ENCODE measurements around the gene DNAH7. TPM values are rescaled to one million over a fixed set of nuclear protein-coding genes. Genes with fewer than 3 reads are reported as not detected.

DNAH7 gene
- total RNA-seq, 1 experiment from 2014 or later = 0.09 TPM

- H2AFZ ChIP-seq (ENCODE audit: low read length) = no peak overlapping the region
- no peak overlapping the region for H3K4me3 Mint-ChIP-seq
- H4K5ac ChIP-seq (ENCODE audit: insufficient read length, low read depth, low read length) = no peak overlapping the region
- no peak overlapping the region for H3K18ac ChIP-seq (ENCODE audit: insufficient read length, low read depth, low read length)
- no peak overlapping the region for H3K27ac ChIP-seq (ENCODE audit: insufficient read length, low read depth, low read length)
- WGBS (ENCODE audit: extremely low coverage, insufficient read length, low lambda C conversion rate) = no CpG with 5 or more reads among the region's 4 CpGs
- TF ChIP-seq CTCF (conservative IDR thresholded peaks at IDR 0.05) = no peak
- H3K4ac ChIP-seq (ENCODE audit: low read depth, low read length) = no peak overlapping the region
- no peaks in the 10 kb centered on the region for H3K79me2 ChIP-seq (ENCODE audit: insufficient read depth, low read length)
- H3K23ac ChIP-seq (ENCODE audit: insufficient read length, low read depth, low read length) = no peak overlapping the region
- peaks cover 0 to 10% of the 10 kb centered on the region in 2 experiments; a peak in 2 of 4 replicates for H3K4me1 Mint-ChIP-seq
- H2BK15ac ChIP-seq (ENCODE audit: low read depth, low read length) = no peak overlapping the region
- H2BK12ac ChIP-seq (ENCODE audit: insufficient read length, low read depth, low read length) = no peak overlapping the region
- H2BK120ac ChIP-seq (ENCODE audit: low read depth, low read length, poor library complexity, severe bottlenecking) = no peak overlapping the region
- no peaks in the 10 kb centered on the region for H3K9me3 Mint-ChIP-seq
- no peaks in the 10 kb centered on the region for H3K4me1 ChIP-seq (ENCODE audit: insufficient read depth, low read length)
- no peak overlapping the region for H4K8ac ChIP-seq (replicated peaks; ENCODE audit: insufficient read length, low read depth, low read length)
- H3K27ac Mint-ChIP-seq = no peak overlapping the region
- no peak overlapping the region for H3K56ac ChIP-seq (ENCODE audit: insufficient read length, low read depth, low read length)
- H3K23me2 ChIP-seq (ENCODE audit: insufficient read length, low read depth, low read length, poor library complexity, severe bottlenecking) = no peaks in the 10 kb centered on the region
- H3K36me3 Mint-ChIP-seq (ENCODE audit: insufficient read depth in 1 of 3, low read depth in 3 of 3) = no peaks in the 10 kb centered on the region
- no peaks in the 10 kb centered on the region for H3K27me3 Mint-ChIP-seq (ENCODE audit: low read depth)
- no peak overlapping the region for H3K9ac ChIP-seq (ENCODE audit: extremely low read depth, insufficient read length, low read length)
- no peak overlapping the region for H3K14ac ChIP-seq (ENCODE audit: insufficient read depth, low read length)
- no peak overlapping the region for H2AK5ac ChIP-seq (ENCODE audit: insufficient read length, low read length)
- no peak overlapping the region for H2BK5ac ChIP-seq (ENCODE audit: insufficient read length, low read length)
- no peak overlapping the region for H4K91ac ChIP-seq (ENCODE audit: insufficient read length, low read depth, low read length)
- H4K20me1 ChIP-seq (ENCODE audit: control insufficient read depth, insufficient read depth, insufficient read length) = no peaks in the 10 kb centered on the region
- no peaks in the 10 kb centered on the region for H3K79me1 ChIP-seq (ENCODE audit: insufficient read depth, low read depth, low read length, poor library complexity, severe bottlenecking)
- H3T11ph ChIP-seq (ENCODE audit: low read length) = no peak overlapping the region
- H3K4me2 ChIP-seq (ENCODE audit: insufficient read depth, insufficient read length, low read length) = no peak overlapping the region
- H3K9me3 ChIP-seq (ENCODE audit: control insufficient read depth, low read depth, low read length) = no peaks in the 10 kb centered on the region
- H2BK20ac ChIP-seq (ENCODE audit: low read depth, low read length, poor library complexity, severe bottlenecking) = no peak overlapping the region
- no peaks in the 10 kb centered on the region for H3K27me3 ChIP-seq (ENCODE audit: insufficient read depth, low read length)
- DNase-seq = no peak
Measured at GRCh38 chr2:195848119-195848899, 220.3 kb downstream of the DNAH7 start.

Data from H9 (cell line).